Esophagus squamous epithelium (tissue), 4 donors: Measurements from ENCODE around the gene MYL5.

Experiments
- CTCF ChIP-seq, 6 experiments: fragments of 450-650 bp in 4 of 6; fragments of 200-600 bp in 2 of 6; sonication (generic) in 2 of 6; IDR thresholded peaks; one replicate each; pipeline ENCODE4 v1.5.1; 2016 to 2019; ENCODE audit warnings: antibody characterized with exemption in 6 of 6, mild to moderate bottlenecking in 4 of 6, moderate library complexity in 4 of 6
- POLR2A ChIP-seq, 4 donors: fragments of 450-650 bp; IDR thresholded peaks; one replicate each; pipeline ENCODE4 v1.6.1; 2017; ENCODE audit warnings: antibody characterized with exemption in 4 of 4, mild to moderate bottlenecking in 4 of 4, moderate library complexity in 3 of 4

GRCh38 chr4:686413-687040 lies 12.2 kb downstream of the MYL5 start:
- TF ChIP-seq CTCF (IDR thresholded peaks at IDR 0.05) = no peak
- TF ChIP-seq POLR2A (IDR thresholded peaks at IDR 0.05) = no peak
